HG03097 (cell line): ENCODE data around the gene SERPINA3.

ENCODE experiments used
- ATAC-seq: cut with Tn5 transposase; IDR thresholded peaks from one replicate; pipeline ENCODE4 v1.9.1; 2021; ENCODE audit not compliant: unreplicated experiment, low FRiP score

SERPINA3 gene

DNA sequence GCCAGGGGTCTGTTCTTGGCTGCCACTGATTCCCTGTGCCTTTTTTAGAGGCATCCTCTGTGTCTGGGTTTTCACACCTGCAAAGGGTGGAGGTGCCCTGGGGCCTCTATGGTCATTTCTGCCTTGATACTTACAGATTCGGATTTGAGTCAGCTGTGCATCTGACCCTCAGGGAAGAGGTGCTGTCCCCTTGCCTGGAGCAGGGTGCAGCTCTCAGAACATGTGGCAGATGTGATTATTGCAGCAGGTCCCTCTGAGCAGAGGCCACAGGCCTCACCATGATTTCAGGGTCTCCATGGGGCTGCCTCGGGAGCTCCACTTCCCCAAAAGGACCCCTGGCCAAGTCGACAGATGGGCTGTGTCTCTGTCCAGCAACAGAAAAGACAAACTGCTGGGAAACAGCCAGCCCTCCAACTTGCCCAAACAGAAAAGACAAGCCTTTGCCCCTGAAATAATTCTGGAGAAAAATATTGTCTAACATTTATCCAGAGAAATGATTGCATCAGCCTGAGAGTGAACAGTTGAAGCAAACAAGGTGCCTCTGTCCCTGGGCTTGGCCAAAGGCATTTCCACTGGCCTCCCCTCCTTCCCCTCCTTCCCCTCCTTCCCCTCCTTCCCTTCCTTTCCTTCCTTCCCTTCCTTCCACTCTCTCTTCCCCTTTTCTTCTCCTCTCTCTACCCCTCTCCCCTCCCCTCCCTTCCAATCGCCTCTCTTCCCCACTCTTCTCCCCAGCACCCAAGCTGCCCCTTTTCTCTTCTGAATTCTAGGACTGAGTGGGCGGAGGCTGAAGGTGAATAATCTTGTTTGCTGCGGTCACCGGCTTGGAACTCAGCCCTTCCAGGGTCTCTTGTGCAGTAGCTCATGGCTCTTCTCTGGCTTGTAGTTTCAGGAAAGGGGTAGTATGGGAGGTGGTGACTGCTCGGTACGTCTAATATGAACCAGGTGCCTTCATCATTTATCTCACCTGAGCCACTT is 676 bp downstream of the SERPINA3 start:
- ATAC-seq = no peak

DNA sequence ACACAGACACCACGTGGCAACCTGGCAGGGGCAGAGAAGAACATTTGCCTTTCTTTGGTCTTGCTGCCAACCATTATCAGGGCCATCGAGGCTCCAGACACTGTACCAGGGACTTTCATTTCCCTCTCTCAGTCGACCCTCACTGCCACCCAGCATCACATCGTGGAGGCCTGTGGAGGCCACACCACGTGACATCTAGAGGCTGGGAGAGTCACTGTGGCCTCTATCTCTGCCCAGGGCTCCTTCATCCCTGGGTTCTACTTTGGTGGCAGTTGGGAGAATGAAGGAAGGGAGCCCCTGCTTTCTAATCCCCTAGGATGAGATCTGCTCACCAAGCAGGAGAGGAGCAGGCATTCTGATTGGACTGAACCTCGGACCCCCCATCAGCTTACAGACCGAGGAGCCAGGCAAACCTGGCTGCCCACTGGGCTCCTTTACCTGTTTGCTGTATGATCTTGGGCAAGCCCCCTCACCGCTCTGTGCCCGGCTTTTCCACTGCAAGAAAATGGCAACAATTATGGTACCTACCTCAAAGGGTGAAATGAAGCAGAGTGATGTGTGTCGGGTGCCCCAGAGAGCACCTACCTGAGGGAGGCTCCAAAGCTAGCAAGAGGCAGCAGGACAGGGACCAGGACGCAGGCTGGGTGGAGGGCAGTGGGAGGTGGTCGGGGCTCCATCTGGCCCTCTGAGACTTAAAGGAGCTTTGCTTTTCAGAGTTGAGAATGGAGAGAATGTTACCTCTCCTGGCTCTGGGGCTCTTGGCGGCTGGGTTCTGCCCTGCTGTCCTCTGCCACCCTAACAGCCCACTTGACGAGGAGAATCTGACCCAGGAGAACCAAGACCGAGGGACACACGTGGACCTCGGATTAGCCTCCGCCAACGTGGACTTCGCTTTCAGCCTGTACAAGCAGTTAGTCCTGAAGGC is 1.8 kb downstream of the SERPINA3 start:
- no peak for ATAC-seq

DNA sequence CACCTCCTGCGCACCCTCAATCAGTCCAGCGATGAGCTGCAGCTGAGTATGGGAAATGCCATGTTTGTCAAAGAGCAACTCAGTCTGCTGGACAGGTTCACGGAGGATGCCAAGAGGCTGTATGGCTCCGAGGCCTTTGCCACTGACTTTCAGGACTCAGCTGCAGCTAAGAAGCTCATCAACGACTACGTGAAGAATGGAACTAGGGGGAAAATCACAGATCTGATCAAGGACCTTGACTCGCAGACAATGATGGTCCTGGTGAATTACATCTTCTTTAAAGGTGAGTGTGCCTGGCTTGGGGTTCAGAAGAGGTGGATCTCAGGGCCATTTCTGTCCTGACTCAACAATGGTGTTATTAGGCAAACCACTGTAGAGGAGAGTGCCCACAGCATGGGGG is 2.6 kb downstream of the SERPINA3 start:
- no peak for ATAC-seq

DNA sequence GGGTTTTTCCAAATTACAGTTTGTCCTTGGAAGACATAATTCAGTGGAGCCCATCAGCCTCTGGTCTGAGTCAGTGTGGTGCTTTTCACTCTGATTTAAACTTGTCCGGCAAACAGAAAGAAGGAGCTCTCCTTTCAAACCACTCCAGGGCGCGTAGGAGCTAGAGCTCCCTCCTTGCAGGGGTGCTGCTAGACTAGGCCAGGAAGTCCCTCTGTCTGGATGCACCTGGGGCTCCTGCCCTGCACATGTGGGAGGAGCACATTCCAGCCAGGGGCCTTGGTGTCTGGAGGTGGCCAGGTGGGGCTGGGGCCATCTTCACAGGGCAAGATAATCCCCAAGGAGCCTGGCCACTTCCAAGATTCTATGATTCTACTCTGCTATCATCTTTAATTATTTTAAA is 3.1 kb downstream of the SERPINA3 start:
- no peak for ATAC-seq

DNA sequence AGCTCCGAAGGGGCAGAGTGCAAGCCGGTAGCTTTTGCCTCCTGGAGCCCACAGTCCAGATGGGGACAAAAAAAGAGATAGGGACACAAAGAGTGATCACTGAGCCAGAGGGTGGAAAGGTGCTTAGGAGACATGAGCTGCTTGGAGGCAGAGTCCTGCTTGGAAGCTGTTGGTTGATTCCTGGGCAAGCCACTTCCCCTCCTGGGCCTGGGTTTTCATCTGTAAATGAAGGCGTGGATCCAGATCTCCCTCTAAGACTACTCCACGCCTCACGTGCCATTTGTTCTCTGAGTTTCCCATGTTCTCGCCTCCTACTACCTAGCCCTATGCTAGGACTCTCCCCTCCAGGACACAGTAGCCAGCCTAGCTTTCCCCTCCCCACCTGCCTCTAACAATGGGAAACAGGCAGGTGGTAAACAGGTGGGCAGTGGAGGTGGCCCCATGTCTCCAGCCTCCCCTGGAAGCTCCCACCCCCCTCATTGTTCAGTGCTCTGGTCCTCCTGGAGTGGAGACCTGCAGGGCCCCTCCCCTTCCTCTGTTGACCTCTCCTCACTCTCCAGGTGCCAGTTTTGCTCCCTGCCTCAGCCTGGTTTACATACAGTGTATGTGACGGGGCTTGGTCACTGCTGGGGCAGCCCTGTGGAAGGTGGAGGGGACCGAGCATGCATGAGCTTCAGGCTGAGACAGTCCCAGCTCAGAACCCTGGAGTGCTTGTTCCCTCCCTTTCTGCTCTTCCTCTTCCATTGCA is 3.8 kb downstream of the SERPINA3 start:
- no peak for ATAC-seq

DNA sequence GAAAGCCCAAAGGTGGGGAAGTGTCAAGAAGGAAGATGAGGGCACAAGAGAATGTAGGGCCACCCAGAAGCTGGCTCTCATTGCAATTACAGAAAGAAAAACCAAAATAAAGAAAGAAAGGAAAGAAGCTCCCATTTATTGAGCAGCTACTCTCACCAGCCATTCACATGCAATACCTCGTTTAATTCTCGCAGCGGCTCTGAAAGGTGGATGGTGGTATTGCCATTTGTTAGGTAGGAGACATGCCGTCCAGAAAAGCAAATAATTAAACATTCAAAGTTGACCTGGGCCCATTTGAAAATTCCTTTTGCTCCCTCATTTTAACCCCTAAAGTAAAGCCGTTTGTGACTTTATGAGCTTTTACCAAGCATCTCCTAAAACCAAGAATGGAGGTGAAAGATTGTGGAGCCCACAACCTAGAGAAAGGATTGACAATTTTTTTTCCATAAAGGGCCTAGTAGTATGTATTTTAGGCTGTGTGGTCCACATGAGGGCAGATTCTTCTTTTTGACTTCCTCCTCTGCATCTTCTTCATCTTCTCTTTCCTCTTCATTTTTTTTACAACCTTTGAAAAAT is 5.3 kb downstream of the SERPINA3 start:
- no peak for ATAC-seq

DNA sequence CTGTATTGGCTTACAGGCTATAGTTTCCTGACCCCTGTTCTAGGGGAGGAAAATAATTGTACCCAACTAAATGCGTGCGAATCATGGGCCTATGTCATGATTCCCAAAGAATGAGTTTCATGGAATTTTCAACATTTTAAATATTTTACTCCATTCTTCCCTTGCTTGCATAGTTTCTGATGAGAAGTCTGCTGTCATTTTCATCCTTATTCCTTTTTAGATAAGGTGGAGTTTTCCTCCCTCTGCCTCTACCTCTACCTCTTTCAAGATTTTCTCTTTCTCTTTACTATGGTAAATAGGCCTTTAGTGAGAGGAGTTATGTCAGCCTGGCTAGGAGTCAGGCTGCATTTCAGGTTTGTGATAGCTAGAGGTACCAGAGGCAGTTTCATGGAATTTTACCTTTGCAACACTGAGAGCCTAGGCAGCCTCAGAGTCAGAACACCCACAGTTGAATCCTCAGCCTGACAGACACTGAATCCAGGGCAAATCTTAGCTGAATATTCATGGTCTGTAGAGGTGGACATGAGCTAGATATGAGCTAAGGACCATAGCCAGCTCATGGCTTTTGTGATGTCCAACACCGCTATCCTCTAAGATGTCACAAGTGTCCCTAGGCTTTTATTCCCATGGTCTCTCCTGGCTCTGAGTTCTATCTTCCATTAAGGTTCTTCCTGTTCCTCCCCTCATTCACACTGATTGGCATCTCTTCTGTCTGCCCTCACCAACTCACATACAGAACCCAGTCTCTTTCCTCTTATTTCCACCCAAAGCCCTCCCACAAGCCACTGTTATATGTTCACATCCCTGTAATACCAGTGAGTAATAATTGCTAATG is 6.0 kb downstream of the SERPINA3 start:
- no peak for ATAC-seq

DNA sequence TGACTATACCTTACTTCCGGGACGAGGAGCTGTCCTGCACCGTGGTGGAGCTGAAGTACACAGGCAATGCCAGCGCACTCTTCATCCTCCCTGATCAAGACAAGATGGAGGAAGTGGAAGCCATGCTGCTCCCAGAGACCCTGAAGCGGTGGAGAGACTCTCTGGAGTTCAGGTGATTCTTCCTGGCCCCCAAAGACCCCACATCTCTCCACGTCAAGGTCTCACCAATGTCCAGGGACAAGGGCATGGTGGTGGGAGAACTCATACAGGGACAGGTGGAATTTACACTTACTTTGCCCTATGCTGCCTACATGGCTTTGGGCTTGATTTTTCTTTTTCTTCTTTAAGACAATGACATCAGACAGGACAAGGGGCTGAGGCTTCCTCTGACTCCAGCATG is 7.1 kb downstream of the SERPINA3 start:
- no peak for ATAC-seq

DNA sequence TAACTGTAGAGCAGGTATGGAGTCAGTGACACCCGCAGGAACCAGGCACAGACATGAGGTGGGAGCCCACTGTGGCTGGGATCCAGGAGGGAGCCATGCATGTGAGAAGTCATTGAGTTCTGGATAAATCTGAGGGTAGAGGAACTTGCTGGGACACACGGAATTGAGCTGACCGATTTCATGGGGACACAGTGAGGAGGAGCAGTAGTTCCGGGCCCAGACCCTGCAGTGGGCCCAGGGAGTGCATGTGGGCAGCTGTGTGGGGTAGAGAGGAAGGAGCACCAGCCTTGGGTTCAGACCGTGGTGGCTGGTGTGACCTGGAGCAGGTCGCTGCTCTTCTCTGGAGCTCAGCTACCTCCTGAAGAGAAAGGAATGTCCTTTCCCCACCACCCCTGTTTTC is 8.4 kb downstream of the SERPINA3 start:
- no peak for ATAC-seq

DNA sequence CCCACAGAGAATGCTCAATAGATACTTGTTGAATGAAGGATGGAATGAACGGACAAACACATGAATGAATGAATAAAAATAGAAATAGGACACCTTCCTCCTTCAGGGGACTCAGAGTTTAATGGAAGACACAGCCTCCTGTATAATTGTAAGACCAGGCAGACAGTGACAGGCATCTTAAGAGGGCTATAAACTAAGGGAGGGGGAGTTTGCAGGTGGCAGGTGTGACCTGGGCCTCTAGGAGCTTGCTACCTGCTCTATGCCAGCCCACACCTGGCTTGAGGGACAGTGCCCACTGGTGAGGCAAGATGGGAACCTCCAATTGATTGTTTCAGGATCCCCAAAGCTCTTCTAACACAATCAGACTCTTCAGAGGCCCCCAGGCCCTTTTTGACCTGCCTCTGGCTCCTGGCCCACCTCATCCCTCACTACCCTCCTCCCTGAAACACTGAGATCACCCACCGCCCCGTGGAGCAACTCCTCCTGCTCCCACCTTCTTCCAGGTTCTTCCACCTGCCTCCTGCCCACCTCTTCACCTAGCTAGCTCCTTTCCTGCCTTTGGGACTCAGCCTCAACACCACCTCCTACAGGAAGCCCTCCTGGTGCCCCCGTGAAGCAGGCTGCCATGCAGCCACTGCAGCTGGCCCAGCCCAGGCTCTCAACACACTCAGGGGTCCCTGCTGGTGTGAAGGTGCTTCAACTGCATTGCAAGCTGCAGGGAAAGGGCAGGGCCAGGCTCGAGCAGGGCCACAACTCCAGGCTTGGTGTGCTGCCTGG is 9.4 kb downstream of the SERPINA3 start:
- no peak for ATAC-seq

DNA sequence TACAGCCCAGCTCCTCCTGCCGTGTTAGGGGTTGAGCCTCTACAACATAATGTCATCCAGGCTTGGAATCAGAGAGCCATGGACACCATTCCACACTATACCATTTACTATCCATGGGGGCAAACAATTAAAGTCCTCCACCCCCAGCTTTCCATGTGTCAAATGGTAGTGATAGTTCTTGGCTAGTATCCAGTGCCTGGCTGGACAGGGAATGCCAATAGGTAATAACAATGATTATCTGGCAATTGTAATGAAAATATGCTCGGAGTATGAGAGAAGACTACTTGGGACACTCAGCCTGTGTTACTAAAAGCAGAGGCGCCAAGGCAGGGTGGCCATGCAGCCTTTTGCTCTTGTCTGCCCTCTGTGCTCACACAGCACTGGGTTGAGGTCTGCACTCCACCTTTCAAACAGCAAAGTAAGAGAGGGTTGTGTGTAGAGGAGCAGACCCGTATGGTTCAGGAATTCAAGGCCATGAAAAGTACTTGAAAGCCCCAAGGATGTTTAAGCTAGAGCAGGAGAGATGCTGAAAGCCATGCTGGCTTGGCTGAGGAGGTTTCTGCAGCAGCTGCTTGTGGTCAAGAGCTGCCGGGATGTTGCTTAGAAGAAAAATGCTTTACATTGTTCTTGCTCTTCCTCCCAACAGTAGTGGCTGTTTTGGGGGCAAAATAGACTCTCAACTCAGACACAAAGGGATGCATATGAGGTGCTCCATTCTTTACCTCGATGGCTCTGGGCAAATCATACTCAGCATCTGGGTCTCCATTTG is 10.6 kb downstream of the SERPINA3 start:
- ATAC-seq = no peak

DNA sequence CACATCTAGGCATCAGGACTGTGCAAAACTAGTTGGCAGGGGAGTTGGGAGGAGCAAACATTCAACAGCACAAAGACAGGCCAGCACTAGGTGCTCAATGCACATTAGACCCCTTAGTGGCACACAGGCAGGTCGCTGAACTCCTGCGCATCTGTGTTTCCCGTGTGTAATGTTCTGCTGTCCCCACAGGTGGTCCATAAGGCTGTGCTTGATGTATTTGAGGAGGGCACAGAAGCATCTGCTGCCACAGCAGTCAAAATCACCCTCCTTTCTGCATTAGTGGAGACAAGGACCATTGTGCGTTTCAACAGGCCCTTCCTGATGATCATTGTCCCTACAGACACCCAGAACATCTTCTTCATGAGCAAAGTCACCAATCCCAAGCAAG is 11.2 kb downstream of the SERPINA3 start:
- no peak for ATAC-seq

DNA sequence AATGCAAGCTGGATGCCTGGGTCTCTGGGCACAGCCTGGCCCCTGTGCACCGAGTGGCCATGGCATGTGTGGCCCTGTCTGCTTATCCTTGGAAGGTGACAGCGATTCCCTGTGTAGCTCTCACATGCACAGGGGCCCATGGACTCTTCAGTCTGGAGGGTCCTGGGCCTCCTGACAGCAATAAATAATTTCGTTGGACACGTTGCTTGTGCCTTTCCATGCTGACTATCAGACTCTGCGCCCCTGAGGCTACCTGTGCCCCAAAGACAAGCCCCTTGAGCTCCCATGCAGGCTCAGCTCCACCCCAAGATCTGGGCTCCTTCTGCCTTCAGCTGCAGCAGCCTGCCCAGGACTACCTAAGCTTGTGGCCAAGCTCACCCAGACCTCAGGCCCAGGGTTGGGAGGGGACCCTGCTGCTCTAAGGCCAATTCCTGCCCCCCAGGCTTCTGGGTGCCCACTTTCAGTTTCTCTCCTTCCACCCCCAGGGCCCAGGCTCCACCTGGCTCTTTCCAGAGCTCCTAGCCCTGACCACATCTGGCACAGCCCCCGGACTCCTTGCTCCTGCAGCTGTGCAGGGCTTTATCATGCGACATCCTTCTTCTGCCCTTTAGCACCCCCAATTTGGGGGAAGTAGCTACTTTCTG is 11.8 kb downstream of the SERPINA3 start:
- ATAC-seq = no peak

DNA sequence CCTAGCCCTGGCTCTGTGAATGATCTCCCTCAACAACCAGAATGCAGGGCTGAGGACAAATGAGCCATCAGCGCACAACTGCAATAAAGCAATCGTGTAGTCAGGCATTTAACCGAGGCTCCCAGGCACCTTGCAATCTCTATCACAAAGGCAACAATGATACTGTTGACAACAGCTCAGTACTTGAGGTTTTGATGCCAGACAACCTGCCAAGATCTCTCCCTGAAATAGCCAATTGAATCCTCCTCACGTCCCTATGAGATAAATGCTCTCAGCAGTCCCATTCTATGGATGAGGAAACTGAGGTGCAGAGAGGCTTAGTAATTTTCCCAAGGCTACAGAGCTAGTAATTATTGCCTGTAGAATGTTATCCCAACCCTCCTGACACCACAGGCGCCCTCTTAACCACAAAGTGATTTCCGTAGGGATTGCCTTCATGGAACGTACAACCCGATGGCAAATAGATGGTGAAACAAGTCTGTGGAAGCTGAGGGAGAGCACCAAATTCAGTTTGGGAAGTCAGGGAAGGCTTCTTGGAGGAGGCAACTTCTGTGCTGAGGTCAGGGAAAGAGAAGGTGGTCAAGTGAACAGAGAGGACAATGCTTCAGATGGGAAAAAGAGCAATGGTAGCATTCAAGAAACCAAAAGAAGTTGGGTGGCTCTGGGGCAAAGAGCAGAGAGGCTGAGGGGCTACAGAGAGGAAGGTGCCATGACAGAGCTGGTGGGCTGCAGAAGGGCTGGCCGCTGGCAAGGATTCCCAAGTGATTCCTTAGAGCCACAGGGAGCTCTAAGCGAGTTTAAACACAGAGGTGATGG is 12.6 kb downstream of the SERPINA3 start:
- ATAC-seq = no peak

DNA sequence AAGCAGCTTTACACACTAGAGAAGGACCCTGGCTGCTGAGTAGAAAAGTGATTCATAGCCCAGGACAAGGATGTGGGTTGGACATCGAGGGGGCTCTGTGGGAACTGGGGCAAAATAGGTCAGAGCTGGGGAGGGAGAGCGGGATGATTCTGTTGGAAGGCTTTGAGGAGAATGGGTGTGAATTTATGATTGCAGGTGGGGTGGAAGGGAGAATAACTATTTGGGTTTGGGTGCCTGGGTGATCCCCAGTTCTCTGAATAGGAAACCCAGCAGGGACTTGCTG is 13.1 kb downstream of the SERPINA3 start:
- ATAC-seq = no peak

DNA sequence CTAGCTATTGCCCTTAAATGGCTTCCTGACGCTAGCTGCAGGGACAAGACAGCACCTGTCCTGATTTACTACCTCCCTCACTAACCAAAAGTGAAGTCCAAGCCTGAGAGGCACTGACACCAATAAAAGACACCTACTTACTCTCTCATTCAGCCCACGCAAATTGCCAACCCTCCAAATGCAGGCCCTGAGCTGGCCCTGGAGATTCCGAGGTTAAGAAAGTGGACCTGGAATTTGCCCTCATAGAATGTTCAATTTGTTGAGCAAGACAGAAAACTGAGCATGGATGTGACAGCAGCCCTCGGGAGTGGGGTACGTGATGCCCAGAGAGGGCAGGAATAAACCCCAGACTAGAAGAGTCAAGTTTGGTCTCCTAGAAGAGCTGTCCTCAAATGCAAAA is 16.4 kb downstream of the SERPINA3 start:
- ATAC-seq = no peak

DNA sequence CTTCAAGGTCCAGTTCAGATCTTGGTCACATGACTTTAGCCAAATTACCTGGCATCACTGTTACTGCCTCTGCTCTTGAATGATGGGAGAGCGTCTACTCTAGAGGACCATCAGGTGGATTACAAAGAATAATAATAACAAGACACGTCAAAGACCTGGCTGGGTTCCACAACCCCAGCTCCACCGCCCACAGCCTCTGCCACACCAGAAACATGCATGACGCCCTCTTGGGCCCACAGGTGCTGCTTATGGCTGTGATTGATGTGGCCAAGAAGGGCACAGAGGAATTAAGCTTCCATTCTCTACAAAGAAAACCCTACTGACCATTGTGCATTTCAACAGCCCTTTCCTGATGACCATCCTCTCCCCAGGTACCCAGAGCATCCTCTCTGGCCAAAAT is 18.2 kb downstream of the SERPINA3 start:
- ATAC-seq = no peak
